Ectodermal cell (in vitro differentiated cells): ENCODE measurements around the gene LFNG. TPM values are rescaled to one million over a fixed set of nuclear protein-coding genes. Genes with fewer than 3 reads are reported as not detected.

Experiments used
- H3K27ac ChIP-seq: 2 replicates; pipeline ENCODE4 v1.7.0; 2013; ENCODE audit warnings: mild to moderate bottlenecking, low read depth, low read length; ENCODE audit not compliant: insufficient read depth, poor library complexity, severe bottlenecking
- H3K27me3 ChIP-seq: 2 replicates; pipeline ENCODE4 v1.7.0; 2013; ENCODE audit warnings: mild to moderate bottlenecking, low read length; ENCODE audit not compliant: insufficient read depth, control insufficient read depth, poor library complexity, severe bottlenecking
- H3K36me3 ChIP-seq: one replicate; pipeline ENCODE4 v1.7.0; 2013; ENCODE audit warnings: low read length; ENCODE audit not compliant: control insufficient read depth, insufficient read depth
- H3K4me1 ChIP-seq: one replicate; pipeline ENCODE4 v1.7.0; 2013; ENCODE audit warnings: low read length; ENCODE audit not compliant: control insufficient read depth, insufficient read depth
- H3K4me3 ChIP-seq: 2 replicates; pipeline ENCODE4 v1.7.0; 2013; ENCODE audit warnings: low read depth, low read length, control low read depth; ENCODE audit not compliant: insufficient read depth
- H3K9me3 ChIP-seq: 2 replicates; pipeline ENCODE4 v1.7.0; 2013; ENCODE audit warnings: mild to moderate bottlenecking, low read length, moderate library complexity; ENCODE audit not compliant: control insufficient read depth
- WGBS, 2 experiments: methylation state at CpG; one replicate each; pipeline ENCODE4 v1.1.7; 2013; ENCODE audit warnings: missing lambda C conversion rate in 2 of 2; 5-methylcytosine and 5-hydroxymethylcytosine counted together
- polyA plus RNA-seq, 4 experiments: library from polyadenylated mRNA; stranded (reverse); fragments of 50-300 nt; gene quantifications; one replicate each; pipeline ENCODE4 v1.2.3, GENCODE V29; 2013

LFNG gene
- polyA plus RNA-seq (2013, experiment 1 of 4), result 93.3 TPM
- polyA plus RNA-seq (2013, experiment 2 of 4), result 173 TPM
- polyA plus RNA-seq (2013, experiment 3 of 4), result 110 TPM
- polyA plus RNA-seq (2013, experiment 4 of 4), result 138 TPM

- peak within 1 kb of the TSS; percentile 73 for H3K4me3 ChIP-seq
- no peak within 1 kb of the TSS for H3K27ac ChIP-seq
- H3K27me3 ChIP-seq, result peaks cover 17% of the 10 kb centered on the region
- no peaks in the 10 kb centered on the region for H3K36me3 ChIP-seq
- WGBS, 2 experiments, result 0% methylated on average over 95 of the region's 95 CpGs
- H3K9me3 ChIP-seq, result no peaks in the 10 kb centered on the region
- H3K4me1 ChIP-seq, result peaks cover 57% of the 10 kb centered on the region
These were observed at the start of gene LFNG for GRCh38 chr7:2519119-2519930. LFNG (plus strand) TSS chr7:2519774; CDS start chr7:2519862, 88 bp downstream.

GRCh38 chr7:2470204-2471021, 49.2 kb upstream of the LFNG start:
- Histone ChIP-seq H3K4me3 (no peak overlapping the region), H3K9me3 (no peaks in the 10 kb centered on the region), H3K27me3 (no peaks in the 10 kb centered on the region), H3K36me3 (no peaks in the 10 kb centered on the region), H3K27ac (no peak overlapping the region), H3K4me1 (peaks cover 7% of the 10 kb centered on the region)
- 86% methylated on average over 19 of the region's 19 CpGs for WGBS, 2 experiments

GRCh38 chr7:2471022-2471329, 48.6 kb upstream of the LFNG start:
- no peaks in the 10 kb centered on the region for H3K36me3 ChIP-seq
- no peaks in the 10 kb centered on the region for H3K27me3 ChIP-seq
- peaks cover 7% of the 10 kb centered on the region for H3K4me1 ChIP-seq
- 84 to 88% methylated on average over 5 of the region's 5 CpGs for whole genome bisulfite sequencing, 2 experiments
- no peak overlapping the region for H3K27ac ChIP-seq
- no peak overlapping the region for H3K4me3 ChIP-seq
- H3K9me3 ChIP-seq, result no peaks in the 10 kb centered on the region

- H3K4me1 ChIP-seq, result peaks cover 7% of the 10 kb centered on the region
- H3K9me3 ChIP-seq, result no peaks in the 10 kb centered on the region
- H3K4me3 ChIP-seq, result no peak overlapping the region
- no peaks in the 10 kb centered on the region for H3K36me3 ChIP-seq
- 45 to 55% methylated on average over 17 of the region's 17 CpGs for WGBS, 2 experiments
- no peaks in the 10 kb centered on the region for H3K27me3 ChIP-seq
- no peak overlapping the region for H3K27ac ChIP-seq
These were observed 48.2 kb upstream of the LFNG start for GRCh38 chr7:2471396-2471795.

- no peaks in the 10 kb centered on the region for H3K36me3 ChIP-seq
- H3K4me1 ChIP-seq, result peaks cover 17% of the 10 kb centered on the region
- no peaks in the 10 kb centered on the region for H3K27me3 ChIP-seq
- 92 to 93% methylated on average over 6 of the region's 6 CpGs for WGBS, 2 experiments
- H3K4me3 ChIP-seq, result no peak overlapping the region
- no peak overlapping the region for H3K27ac ChIP-seq
- no peaks in the 10 kb centered on the region for H3K9me3 ChIP-seq
These were observed 46.8 kb upstream of the LFNG start for GRCh38 chr7:2472739-2473138.

GRCh38 chr7:2473496-2474180, 45.9 kb upstream of the LFNG start:
- Histone ChIP-seq H3K27me3 (no peaks in the 10 kb centered on the region), H3K27ac (no peak overlapping the region), H3K36me3 (no peaks in the 10 kb centered on the region), H3K9me3 (no peaks in the 10 kb centered on the region), H3K4me3 (no peak overlapping the region), H3K4me1 (peaks cover 26% of the 10 kb centered on the region)
- 93 to 96% methylated on average over 12 of the region's 12 CpGs for WGBS, 2 experiments

- no peak overlapping the region for H3K27ac ChIP-seq
- H3K9me3 ChIP-seq, result no peaks in the 10 kb centered on the region
- no peaks in the 10 kb centered on the region for H3K27me3 ChIP-seq
- WGBS, 2 experiments, result 59% methylated on average over 15 of the region's 15 CpGs
- peaks cover 27% of the 10 kb centered on the region for H3K4me1 ChIP-seq
- H3K4me3 ChIP-seq, result no peak overlapping the region
- no peaks in the 10 kb centered on the region for H3K36me3 ChIP-seq
These were observed 45.4 kb upstream of the LFNG start for GRCh38 chr7:2474224-2474623.

GRCh38 chr7:2474813-2475677, 44.5 kb upstream of the LFNG start:
- Histone ChIP-seq H3K4me1 (peaks cover 31% of the 10 kb centered on the region), H3K4me3 (no peak overlapping the region), H3K27me3 (no peaks in the 10 kb centered on the region), H3K36me3 (no peaks in the 10 kb centered on the region), H3K9me3 (no peaks in the 10 kb centered on the region), H3K27ac (no peak overlapping the region)
- 90 to 91% methylated on average over 28 of the region's 28 CpGs for WGBS, 2 experiments

- H3K27me3 ChIP-seq, result no peaks in the 10 kb centered on the region
- H3K9me3 ChIP-seq, result no peaks in the 10 kb centered on the region
- peaks cover 35% of the 10 kb centered on the region for H3K4me1 ChIP-seq
- H3K27ac ChIP-seq, result no peak overlapping the region
- WGBS, 2 experiments, result 93 to 95% methylated on average over 18 of the region's 18 CpGs
- H3K36me3 ChIP-seq, result no peaks in the 10 kb centered on the region
- H3K4me3 ChIP-seq, result no peak overlapping the region
These were observed 43.9 kb upstream of the LFNG start for GRCh38 chr7:2475678-2476015.
